Upper lobe of right lung (tissue), 1 donor: ENCODE results near the gene MSMP. TPM values are rescaled to one million over a fixed set of nuclear protein-coding genes. Genes with fewer than 3 reads are reported as not detected.

Experiments
- ATAC-seq: fragments of 200-7000 bp; cut with Tn5 transposase; one replicate; pipeline ENCODE4 v1.9.1; 2020; ENCODE audit warnings: mild to moderate bottlenecking, moderate library complexity
- DNase-seq: peaks from one replicate; pipeline ENCODE4 v3.0.0-alpha.2; 2020
- H3K27ac ChIP-seq: fragments of 200-600 bp; one replicate; pipeline ENCODE4 v1.8.0; 2022
- H3K27me3 ChIP-seq: fragments of 200-600 bp; one replicate; pipeline ENCODE4 v1.8.0; 2022; ENCODE audit warnings: mild to moderate bottlenecking
- H3K36me3 ChIP-seq: fragments of 200-600 bp; one replicate; pipeline ENCODE4 v1.8.0; 2022
- H3K4me1 ChIP-seq: fragments of 200-600 bp; one replicate; pipeline ENCODE4 v1.8.0; 2022
- H3K4me3 ChIP-seq: fragments of 200-600 bp; one replicate; pipeline ENCODE4 v1.8.0; 2022; ENCODE audit warnings: mild to moderate bottlenecking
- H3K9me3 ChIP-seq: fragments of 200-600 bp; one replicate; pipeline ENCODE4 v1.8.0; 2022
- intact Hi-C: fragments of 100-400 bp; cut with DNase I; formaldehyde crosslinking; loops from one replicate; pipeline ENCODE4 v1.11.0; 2022
- total RNA-seq: library from RNA; stranded (reverse); fragmentation: NEBNext Ultra II Directional; extraction: Animal tissue kit (Norgen Biotek cat#: 25700); gene quantifications from one replicate; pipeline ENCODE4 v1.2.1, GENCODE V29; 2021
- TF ChIP-seq, protein P1 (sequence below): fragments of 200-600 bp; IDR thresholded peaks from one replicate; pipeline ENCODE4 v1.8.0; 2022; ENCODE audit warnings: antibody characterized with exemption
- donor health status: DM: no; HTN: yes; CAD: no; lungs with severe emphysema.

MSMP gene
- total RNA-seq, 1 donor from 2014 or later: not detected

DNA sequence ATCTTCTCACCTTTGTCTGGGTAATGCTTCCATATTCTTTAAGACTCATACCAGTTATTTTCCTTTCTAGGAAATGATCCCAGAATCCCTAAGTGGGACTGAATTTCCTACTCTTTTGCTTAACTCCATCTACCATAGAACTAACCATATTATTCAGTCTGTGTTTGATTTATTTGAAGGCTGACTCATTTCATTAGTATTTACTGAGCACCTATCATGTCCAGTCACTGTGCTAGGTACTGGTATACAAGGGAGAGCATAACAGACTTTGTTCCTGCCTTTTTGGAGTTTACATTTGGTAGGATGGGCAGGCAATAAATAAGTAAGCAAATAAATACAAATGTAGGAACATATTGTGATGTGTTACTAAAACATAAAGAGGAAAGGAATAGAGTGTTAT, 41.6 kb upstream of the MSMP start:
- intact Hi-C loops: no loop called here
- H3K4me1 ChIP-seq: peaks cover 8% of the 10 kb centered on the region

DNA sequence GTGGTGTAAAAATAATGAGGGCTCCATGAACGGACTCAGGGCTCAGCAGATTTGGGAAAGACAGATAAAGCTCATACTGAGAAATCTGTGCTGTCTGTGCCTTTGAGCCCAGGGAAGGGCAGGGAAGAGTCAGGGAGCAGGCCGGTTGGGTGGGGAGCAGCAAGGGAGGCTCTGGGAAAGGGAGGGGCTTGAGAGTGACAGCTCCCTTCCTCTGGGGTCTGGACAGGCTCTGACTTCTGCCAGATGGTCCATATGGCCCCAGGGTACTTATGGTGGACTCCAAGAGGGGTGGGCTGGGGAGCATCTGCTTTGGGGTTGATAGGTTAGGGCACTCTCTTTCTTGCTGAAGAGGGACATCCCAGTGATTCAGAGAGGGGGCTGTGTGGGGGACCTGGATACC, 39.4 kb upstream of the MSMP start:
- Histone ChIP-seq H3K4me1 (peaks cover 12% of the 10 kb centered on the region), H3K27me3 (no peaks in the 10 kb centered on the region), H3K9me3 (no peaks in the 10 kb centered on the region), H3K36me3 (no peaks in the 10 kb centered on the region), H3K27ac (no peak overlapping the region), H3K4me3 (no peak overlapping the region)
- intact Hi-C loops: no loop called here
- no peak for ATAC-seq
- TF ChIP-seq, protein P1, sequence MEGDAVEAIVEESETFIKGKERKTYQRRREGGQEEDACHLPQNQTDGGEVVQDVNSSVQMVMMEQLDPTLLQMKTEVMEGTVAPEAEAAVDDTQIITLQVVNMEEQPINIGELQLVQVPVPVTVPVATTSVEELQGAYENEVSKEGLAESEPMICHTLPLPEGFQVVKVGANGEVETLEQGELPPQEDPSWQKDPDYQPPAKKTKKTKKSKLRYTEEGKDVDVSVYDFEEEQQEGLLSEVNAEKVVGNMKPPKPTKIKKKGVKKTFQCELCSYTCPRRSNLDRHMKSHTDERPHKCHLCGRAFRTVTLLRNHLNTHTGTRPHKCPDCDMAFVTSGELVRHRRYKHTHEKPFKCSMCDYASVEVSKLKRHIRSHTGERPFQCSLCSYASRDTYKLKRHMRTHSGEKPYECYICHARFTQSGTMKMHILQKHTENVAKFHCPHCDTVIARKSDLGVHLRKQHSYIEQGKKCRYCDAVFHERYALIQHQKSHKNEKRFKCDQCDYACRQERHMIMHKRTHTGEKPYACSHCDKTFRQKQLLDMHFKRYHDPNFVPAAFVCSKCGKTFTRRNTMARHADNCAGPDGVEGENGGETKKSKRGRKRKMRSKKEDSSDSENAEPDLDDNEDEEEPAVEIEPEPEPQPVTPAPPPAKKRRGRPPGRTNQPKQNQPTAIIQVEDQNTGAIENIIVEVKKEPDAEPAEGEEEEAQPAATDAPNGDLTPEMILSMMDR: no peak
- no peak for DNase-seq

More for the DNA sequence above, 41.6 kb upstream of the MSMP start:
- TF ChIP-seq, protein P1: no peak
- Histone ChIP-seq H3K4me3 (no peak overlapping the region), H3K36me3 (peaks cover 6% of the 10 kb centered on the region), H3K27ac (no peak overlapping the region), H3K27me3 (no peaks in the 10 kb centered on the region), H3K9me3 (no peaks in the 10 kb centered on the region)
- no peak for DNase-seq
- ATAC-seq: no peak

- intact Hi-C loops: no loop called here
- TF ChIP-seq, protein P1: no peak
- ATAC-seq (no peak), DNase-seq (no peak)
- Histone ChIP-seq H3K4me1 (peaks cover 12% of the 10 kb centered on the region), H3K36me3 (no peaks in the 10 kb centered on the region), H3K27ac (no peak overlapping the region), H3K9me3 (no peaks in the 10 kb centered on the region), H3K27me3 (no peaks in the 10 kb centered on the region), H3K4me3 (no peak overlapping the region)
Measured at GRCh38 chr9:35792826-35793225, 38.8 kb upstream of the MSMP start.

- H3K4me3 ChIP-seq: peak overlapping the region; percentile 50
- intact Hi-C loops: no loop called here
- ATAC-seq: no peak
- no peaks in the 10 kb centered on the region for H3K27me3 ChIP-seq
- H3K4me1 ChIP-seq: peaks cover 12% of the 10 kb centered on the region
- TF ChIP-seq, protein P1: no peak
- peak overlapping the region; percentile 66 for H3K27ac ChIP-seq
- H3K36me3 ChIP-seq: no peaks in the 10 kb centered on the region
- DNase-seq: no peak
- no peaks in the 10 kb centered on the region for H3K9me3 ChIP-seq
Measured at GRCh38 chr9:35792024-35792813, 38.1 kb upstream of the MSMP start.

GRCh38 chr9:35791297-35791921, 37.3 kb upstream of the MSMP start, which contains the start of gene NPR2:
TSS of gene NPR2 (plus strand) at chr9:35791591. CDS start at chr9:35792409, 818 bp downstream.
- intact Hi-C loops: loop anchor here (2.0 kb wide), 1 partner anchor 91 kb away; no protein-coding TSS in a partner anchor
- Histone ChIP-seq H3K27ac (peak within 1 kb of the TSS; percentile 66), H3K4me3 (peak within 1 kb of the TSS; percentile 50), H3K9me3 (no peaks in the 10 kb centered on the region), H3K36me3 (no peaks in the 10 kb centered on the region), H3K4me1 (peaks cover 12% of the 10 kb centered on the region), H3K27me3 (no peaks in the 10 kb centered on the region)
- TF ChIP-seq, protein P1: no peak
- peak; percentile 60 for ATAC-seq
- peak; percentile 65 for DNase-seq
